Liver (tissue), 9 donors: ENCODE measurements around the gene TRDN. TPM values are rescaled to one million over a fixed set of nuclear protein-coding genes. Genes with fewer than 3 reads are reported as not detected.

ENCODE experiments used
- DNase-seq: peaks from one replicate; pipeline ENCODE4 v3.0.0-alpha.2; 2017; ENCODE audit warnings: low spot score
- H3K27ac ChIP-seq, 2 donors: one replicate each; pipeline ENCODE4 v1.7.0; 2013; ENCODE audit warnings: inconsistent platforms in 2 of 2, low read length in 2 of 2, control low read depth in 1 of 2, low read depth in 1 of 2, mild to moderate bottlenecking in 1 of 2
- H3K27me3 ChIP-seq, 4 donors: one replicate each; pipeline versions ENCODE4 v1.6.1 to v1.7.0; 2013; ENCODE audit warnings: low read length in 3 of 4, inconsistent platforms in 1 of 4, mild to moderate bottlenecking in 1 of 4, moderate library complexity in 1 of 4; ENCODE audit not compliant: control insufficient read depth in 4 of 4, insufficient read depth in 4 of 4
- H3K36me3 ChIP-seq, 4 donors: one replicate each; pipeline versions ENCODE4 v1.6.1 to v1.7.0; 2013; ENCODE audit warnings: low read length in 3 of 4, mild to moderate bottlenecking in 3 of 4, low read depth in 1 of 4, moderate library complexity in 1 of 4; ENCODE audit not compliant: control insufficient read depth in 4 of 4, insufficient read depth in 3 of 4
- H3K4me1 ChIP-seq, 4 donors: one replicate each; pipeline versions ENCODE4 v1.6.1 to v1.7.0; 2013; ENCODE audit warnings: low read length in 3 of 4, mild to moderate bottlenecking in 3 of 4, moderate library complexity in 1 of 4; ENCODE audit not compliant: control insufficient read depth in 4 of 4, insufficient read depth in 4 of 4
- H3K4me3 ChIP-seq, 3 donors: one replicate each; pipeline versions ENCODE4 v1.6.1 to v1.7.0; 2013; ENCODE audit warnings: low read length in 3 of 3, control low read depth in 1 of 3, low read depth in 1 of 3, mild to moderate bottlenecking in 1 of 3
- H3K9ac ChIP-seq, 2 donors: one replicate each; pipeline ENCODE4 v1.7.0; 2013; ENCODE audit warnings: low read length in 2 of 2, mild to moderate bottlenecking in 2 of 2, moderate library complexity in 2 of 2, control low read depth in 1 of 2, low read depth in 1 of 2
- H3K9me3 ChIP-seq, 4 donors: one replicate each; pipeline versions ENCODE4 v1.6.1 to v1.7.0; 2013; ENCODE audit warnings: low read length in 3 of 4; ENCODE audit not compliant: control insufficient read depth in 4 of 4
- EGR1 ChIP-seq, 2 donors: IDR thresholded peaks; 2 replicates each; pipeline ENCODE4 v1.6.1; 2016 to 2018; ENCODE audit warnings: antibody characterized with exemption in 2 of 2, low read depth in 2 of 2
- FOXA1 ChIP-seq: IDR thresholded peaks from 2 replicates; pipeline ENCODE4 v1.6.1; 2016; ENCODE audit warnings: antibody characterized with exemption
- FOXA2 ChIP-seq: IDR thresholded peaks from 2 replicates; pipeline ENCODE4 v1.6.1; 2016; ENCODE audit warnings: antibody characterized with exemption
- HNF4G ChIP-seq: IDR thresholded peaks from 2 replicates; pipeline ENCODE4 v1.6.1; 2016; ENCODE audit warnings: antibody characterized with exemption
- JUND ChIP-seq, 2 donors: IDR thresholded peaks; 2 replicates each; pipeline ENCODE4 v1.6.1; 2016; ENCODE audit warnings: antibody characterized with exemption in 2 of 2
- NR2F2 ChIP-seq: IDR thresholded peaks from 2 replicates; pipeline ENCODE4 v1.6.1; 2016; ENCODE audit warnings: antibody characterized with exemption
- RXRA ChIP-seq, 2 donors: IDR thresholded peaks; 2 replicates each; pipeline ENCODE4 v1.6.1; 2017 to 2018; ENCODE audit warnings: antibody characterized with exemption in 2 of 2, mild to moderate bottlenecking in 1 of 2
- SP1 ChIP-seq: IDR thresholded peaks from 2 replicates; pipeline ENCODE4 v1.6.1; 2018; ENCODE audit warnings: antibody characterized with exemption, mild to moderate bottlenecking
- YY1 ChIP-seq: IDR thresholded peaks from 2 replicates; pipeline ENCODE4 v1.6.1; 2016; ENCODE audit warnings: antibody characterized with exemption, mild to moderate bottlenecking
- WGBS: extraction: QIAGEN DNeasy Blood & Tissue Kit; methylation state at CpG from one replicate; pipeline ENCODE4 v1.1.7; 2013; 5-methylcytosine and 5-hydroxymethylcytosine counted together
- polyA plus RNA-seq, 2 donors: library from polyadenylated mRNA; stranded (reverse) in 1 of 2; unstranded in 1 of 2; fragments of 200-250 nt in 1 of 2; fragments of >200 nt in 1 of 2; fragmentation: Nextera tagmentation in 1 of 2; extraction: Ambion mirVana in 1 of 2; gene quantifications; one replicate each; pipeline versions ENCODE4 v1.2.1 to v1.2.3, GENCODE V29; 2013 to 2015
- total RNA-seq, 2 donors: library from RNA; depleted of rRNA; stranded (reverse); fragments of >200 nt; gene quantifications; one replicate each; pipeline ENCODE4 v1.2.3, GENCODE V29; 2014
- TF ChIP-seq, protein P1 (sequence below): IDR thresholded peaks from 2 replicates; pipeline ENCODE4 v1.6.1; 2016; ENCODE audit warnings: antibody characterized with exemption
- TF ChIP-seq, protein P2 (sequence below): IDR thresholded peaks from 2 replicates; pipeline ENCODE4 v1.6.1; 2016; ENCODE audit warnings: antibody characterized with exemption, mild to moderate bottlenecking
- TF ChIP-seq, protein P3 (sequence below): fragments of 150-350 bp; IDR thresholded peaks from 2 replicates; pipeline ENCODE4 v1.5.1; 2017; ENCODE audit warnings: improper control_type of control experiment, low read depth, low read length; ENCODE audit not compliant: missing input control
- TF ChIP-seq, protein P4 (sequence below): IDR thresholded peaks from 2 replicates; pipeline ENCODE4 v1.6.1; 2016; ENCODE audit warnings: antibody characterized with exemption
- TF ChIP-seq, protein P5 (sequence below): IDR thresholded peaks from 2 replicates; pipeline ENCODE4 v1.6.1; 2016; ENCODE audit warnings: antibody characterized with exemption
- donor health status: healthy.
- donor health status: healthy.
- donor health status: healthy.
- donor health status: healthy.
- donor health status: healthy.

Gene TRDN
- total and polyA plus RNA-seq, 4 donors = 0.08 to 0.79 TPM; not detected in 2

DNA sequence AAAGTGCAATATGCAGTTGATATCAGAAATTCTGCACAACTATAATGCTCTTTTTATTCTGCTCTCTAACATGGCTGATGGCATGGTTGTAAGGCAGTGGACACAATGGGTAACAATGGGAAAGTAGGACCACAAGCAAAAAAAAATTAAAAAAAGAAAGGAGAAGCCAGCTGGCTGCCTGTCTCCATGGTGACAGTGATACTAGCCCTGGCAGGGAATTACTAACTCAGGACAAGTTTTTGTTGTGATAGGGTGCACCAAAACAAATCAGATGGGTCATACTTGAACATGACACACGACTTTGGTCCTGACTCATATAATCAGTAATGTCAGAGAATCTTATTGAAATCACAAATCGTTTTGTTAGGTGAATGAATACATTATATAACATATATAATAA is 169.4 kb downstream of the TRDN start:
- TF ChIP-seq, protein P1, sequence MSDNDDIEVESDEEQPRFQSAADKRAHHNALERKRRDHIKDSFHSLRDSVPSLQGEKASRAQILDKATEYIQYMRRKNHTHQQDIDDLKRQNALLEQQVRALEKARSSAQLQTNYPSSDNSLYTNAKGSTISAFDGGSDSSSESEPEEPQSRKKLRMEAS = no peak
- TF ChIP-seq YY1 (no peak), SP1 (no peak), JUND (IDR thresholded peaks at IDR 0.05) (no peak), NR2F2 (no peak)
- TF ChIP-seq, protein P2, sequence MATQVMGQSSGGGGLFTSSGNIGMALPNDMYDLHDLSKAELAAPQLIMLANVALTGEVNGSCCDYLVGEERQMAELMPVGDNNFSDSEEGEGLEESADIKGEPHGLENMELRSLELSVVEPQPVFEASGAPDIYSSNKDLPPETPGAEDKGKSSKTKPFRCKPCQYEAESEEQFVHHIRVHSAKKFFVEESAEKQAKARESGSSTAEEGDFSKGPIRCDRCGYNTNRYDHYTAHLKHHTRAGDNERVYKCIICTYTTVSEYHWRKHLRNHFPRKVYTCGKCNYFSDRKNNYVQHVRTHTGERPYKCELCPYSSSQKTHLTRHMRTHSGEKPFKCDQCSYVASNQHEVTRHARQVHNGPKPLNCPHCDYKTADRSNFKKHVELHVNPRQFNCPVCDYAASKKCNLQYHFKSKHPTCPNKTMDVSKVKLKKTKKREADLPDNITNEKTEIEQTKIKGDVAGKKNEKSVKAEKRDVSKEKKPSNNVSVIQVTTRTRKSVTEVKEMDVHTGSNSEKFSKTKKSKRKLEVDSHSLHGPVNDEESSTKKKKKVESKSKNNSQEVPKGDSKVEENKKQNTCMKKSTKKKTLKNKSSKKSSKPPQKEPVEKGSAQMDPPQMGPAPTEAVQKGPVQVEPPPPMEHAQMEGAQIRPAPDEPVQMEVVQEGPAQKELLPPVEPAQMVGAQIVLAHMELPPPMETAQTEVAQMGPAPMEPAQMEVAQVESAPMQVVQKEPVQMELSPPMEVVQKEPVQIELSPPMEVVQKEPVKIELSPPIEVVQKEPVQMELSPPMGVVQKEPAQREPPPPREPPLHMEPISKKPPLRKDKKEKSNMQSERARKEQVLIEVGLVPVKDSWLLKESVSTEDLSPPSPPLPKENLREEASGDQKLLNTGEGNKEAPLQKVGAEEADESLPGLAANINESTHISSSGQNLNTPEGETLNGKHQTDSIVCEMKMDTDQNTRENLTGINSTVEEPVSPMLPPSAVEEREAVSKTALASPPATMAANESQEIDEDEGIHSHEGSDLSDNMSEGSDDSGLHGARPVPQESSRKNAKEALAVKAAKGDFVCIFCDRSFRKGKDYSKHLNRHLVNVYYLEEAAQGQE = no peak
- TF ChIP-seq, protein P3, sequence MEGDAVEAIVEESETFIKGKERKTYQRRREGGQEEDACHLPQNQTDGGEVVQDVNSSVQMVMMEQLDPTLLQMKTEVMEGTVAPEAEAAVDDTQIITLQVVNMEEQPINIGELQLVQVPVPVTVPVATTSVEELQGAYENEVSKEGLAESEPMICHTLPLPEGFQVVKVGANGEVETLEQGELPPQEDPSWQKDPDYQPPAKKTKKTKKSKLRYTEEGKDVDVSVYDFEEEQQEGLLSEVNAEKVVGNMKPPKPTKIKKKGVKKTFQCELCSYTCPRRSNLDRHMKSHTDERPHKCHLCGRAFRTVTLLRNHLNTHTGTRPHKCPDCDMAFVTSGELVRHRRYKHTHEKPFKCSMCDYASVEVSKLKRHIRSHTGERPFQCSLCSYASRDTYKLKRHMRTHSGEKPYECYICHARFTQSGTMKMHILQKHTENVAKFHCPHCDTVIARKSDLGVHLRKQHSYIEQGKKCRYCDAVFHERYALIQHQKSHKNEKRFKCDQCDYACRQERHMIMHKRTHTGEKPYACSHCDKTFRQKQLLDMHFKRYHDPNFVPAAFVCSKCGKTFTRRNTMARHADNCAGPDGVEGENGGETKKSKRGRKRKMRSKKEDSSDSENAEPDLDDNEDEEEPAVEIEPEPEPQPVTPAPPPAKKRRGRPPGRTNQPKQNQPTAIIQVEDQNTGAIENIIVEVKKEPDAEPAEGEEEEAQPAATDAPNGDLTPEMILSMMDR = no peak
- TF ChIP-seq, protein P4, sequence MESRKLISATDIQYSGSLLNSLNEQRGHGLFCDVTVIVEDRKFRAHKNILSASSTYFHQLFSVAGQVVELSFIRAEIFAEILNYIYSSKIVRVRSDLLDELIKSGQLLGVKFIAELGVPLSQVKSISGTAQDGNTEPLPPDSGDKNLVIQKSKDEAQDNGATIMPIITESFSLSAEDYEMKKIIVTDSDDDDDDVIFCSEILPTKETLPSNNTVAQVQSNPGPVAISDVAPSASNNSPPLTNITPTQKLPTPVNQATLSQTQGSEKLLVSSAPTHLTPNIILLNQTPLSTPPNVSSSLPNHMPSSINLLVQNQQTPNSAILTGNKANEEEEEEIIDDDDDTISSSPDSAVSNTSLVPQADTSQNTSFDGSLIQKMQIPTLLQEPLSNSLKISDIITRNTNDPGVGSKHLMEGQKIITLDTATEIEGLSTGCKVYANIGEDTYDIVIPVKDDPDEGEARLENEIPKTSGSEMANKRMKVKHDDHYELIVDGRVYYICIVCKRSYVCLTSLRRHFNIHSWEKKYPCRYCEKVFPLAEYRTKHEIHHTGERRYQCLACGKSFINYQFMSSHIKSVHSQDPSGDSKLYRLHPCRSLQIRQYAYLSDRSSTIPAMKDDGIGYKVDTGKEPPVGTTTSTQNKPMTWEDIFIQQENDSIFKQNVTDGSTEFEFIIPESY = no peak
- no peaks in the 10 kb centered on the region for H3K9me3 ChIP-seq
- no peak overlapping the region for H3K4me3 ChIP-seq
- H3K36me3 ChIP-seq = no peaks in the 10 kb centered on the region
- no peak overlapping the region for H3K27ac ChIP-seq
- no peak for DNase-seq
- no peak overlapping the region for H3K9ac ChIP-seq
- WGBS = 46% methylated on average over 2 of the region's 2 CpGs
- H3K4me1 ChIP-seq = no peaks in the 10 kb centered on the region
- peaks cover 0 to 4% (median 0%) of the 10 kb centered on the region in 4 donors for H3K27me3 ChIP-seq

DNA sequence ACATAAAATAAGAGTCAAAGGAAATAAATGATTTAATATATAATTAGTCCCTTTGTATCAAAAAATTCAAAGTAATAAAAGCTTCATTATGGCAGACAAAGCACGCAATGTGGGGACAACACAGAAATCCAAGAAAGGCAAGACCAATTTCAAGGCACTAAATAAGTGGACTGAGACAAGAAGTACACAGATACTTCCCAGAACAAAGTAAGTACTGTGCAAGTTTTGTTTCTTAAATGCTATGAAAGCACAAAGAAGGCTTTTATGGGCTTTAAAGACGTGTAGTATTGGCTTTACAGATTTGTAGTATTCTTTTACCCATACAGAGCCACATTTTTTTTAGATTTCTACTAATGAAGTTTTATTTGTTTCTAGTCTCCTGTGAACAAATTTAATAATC is 174.6 kb downstream of the TRDN start:
- H3K27me3 ChIP-seq = no peaks in the 10 kb centered on the region

DNA sequence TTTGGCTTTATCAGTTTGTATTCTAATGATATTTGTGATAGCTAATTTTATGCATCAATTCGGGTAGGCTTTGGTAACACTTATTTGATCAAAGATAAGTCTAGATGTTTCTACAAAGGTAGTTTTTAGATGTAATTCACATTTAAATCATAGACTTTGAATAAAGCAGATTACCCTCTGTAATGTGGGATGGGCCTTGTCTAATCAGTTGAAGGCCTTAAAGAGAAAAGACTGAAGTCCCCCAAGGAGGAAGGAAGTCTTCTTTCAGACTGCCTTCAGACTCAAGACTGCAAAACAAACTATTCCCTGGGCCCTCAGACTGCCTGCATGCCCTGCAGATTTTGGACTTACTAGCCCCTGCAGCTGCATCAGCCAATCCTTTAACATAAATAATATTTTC is 178.5 kb downstream of the TRDN start:
- Histone ChIP-seq H3K4me3 (no peak overlapping the region), H3K4me1 (no peaks in the 10 kb centered on the region), H3K27me3 (no peaks in the 10 kb centered on the region), H3K36me3 (no peaks in the 10 kb centered on the region), H3K9ac (no peak overlapping the region), H3K27ac (no peak overlapping the region), H3K9me3 (no peaks in the 10 kb centered on the region)
- DNase-seq = no peak
- WGBS = 78% methylated on average over 1 of the region's 1 CpG
- TF ChIP-seq YY1 (no peak), FOXA2 (no peak), FOXA1 (no peak), RXRA (IDR thresholded peaks at IDR 0.05) (no peak), SP1 (no peak), HNF4G (no peak), EGR1 (IDR thresholded peaks at IDR 0.05; ENCODE audit: low read depth in 2 of 2) (no peak)
- TF ChIP-seq, protein P4 = no peak
- TF ChIP-seq, protein P2 = no peak
- TF ChIP-seq, protein P5, sequence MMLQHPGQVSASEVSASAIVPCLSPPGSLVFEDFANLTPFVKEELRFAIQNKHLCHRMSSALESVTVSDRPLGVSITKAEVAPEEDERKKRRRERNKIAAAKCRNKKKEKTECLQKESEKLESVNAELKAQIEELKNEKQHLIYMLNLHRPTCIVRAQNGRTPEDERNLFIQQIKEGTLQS = no peak

More for the DNA sequence above, 174.6 kb downstream of the TRDN start:
- H3K27ac ChIP-seq = no peak overlapping the region
- no peaks in the 10 kb centered on the region for H3K4me1 ChIP-seq
- H3K9me3 ChIP-seq = no peaks in the 10 kb centered on the region
- 46% methylated on average over 2 of the region's 2 CpGs for WGBS
- no peak overlapping the region for H3K9ac ChIP-seq
- no peak for DNase-seq
- no peak overlapping the region for H3K4me3 ChIP-seq
- TF ChIP-seq EGR1 (IDR thresholded peaks at IDR 0.05; ENCODE audit: low read depth in 2 of 2) = no peak
- H3K36me3 ChIP-seq = no peaks in the 10 kb centered on the region
